Lower leg skin (tissue), 4 donors: ENCODE measurements around the gene VEGFD. TPM values are rescaled to one million over a fixed set of nuclear protein-coding genes. Genes with fewer than 3 reads are reported as not detected.
A peak's percentile ranks its signal among the peaks of the same experiment; 100 is the strongest.

Experiments
- DNase-seq, 2 donors: peaks; one replicate each; pipeline ENCODE4 v3.0.0-alpha.2; 2019; ENCODE audit warnings: low spot score in 2 of 2
- H3K4me3 ChIP-seq: fragments of 200-600 bp; sonication (generic); 2 replicates; pipeline ENCODE4 v1.5.1; 2017; ENCODE audit warnings: mild to moderate bottlenecking, low read depth; ENCODE audit not compliant: poor library complexity, severe bottlenecking
- CTCF ChIP-seq, 3 donors: fragments of 450-650 bp; IDR thresholded peaks; one replicate each; pipeline ENCODE4 v1.5.1; 2016; ENCODE audit warnings: antibody characterized with exemption in 3 of 3, mild to moderate bottlenecking in 3 of 3, moderate library complexity in 2 of 3
- POLR2A ChIP-seq, 2 donors: fragments of 450-650 bp; IDR thresholded peaks; one replicate each; pipeline ENCODE4 v1.6.1; 2016 to 2017; ENCODE audit warnings: antibody characterized with exemption in 2 of 2, mild to moderate bottlenecking in 1 of 2, moderate library complexity in 1 of 2
- WGBS, 2 donors: methylation state at CpG; one replicate each; pipeline ENCODE4 v1.1.5; 2018; 5-methylcytosine and 5-hydroxymethylcytosine counted together
- intact Hi-C: fragments of 100-400 bp; cut with DNase I; formaldehyde crosslinking; loops from one replicate; pipeline ENCODE4 v1.15.0; 2023; ENCODE audit warnings: low total_unique reads
- total RNA-seq, 4 donors: library from RNA; depleted of rRNA; stranded (reverse); fragments of >200 nt; gene quantifications; one replicate each; pipeline ENCODE4 v1.1.0, GENCODE V29; 2016

VEGFD gene
- total RNA-seq, 4 donors from 2014 or later = 1.5 to 1.8 TPM; not detected in 2

GRCh38 chrX:15335135-15336022 lies 48.8 kb downstream of the VEGFD start, which contains the start of gene PIGA:
PIGA (minus strand) TSS chrX:15335523; CDS start chrX:15331930, 3,593 bp downstream.
- intact Hi-C loops = no loop called here
- DNase-seq = peak; percentile 93 to 98
- 1 to 37% methylated on average over 34 to 64 of the region's 72 CpGs for WGBS, 2 donors
- TF ChIP-seq CTCF (IDR thresholded peaks at IDR 0.05) (no peak), POLR2A (IDR thresholded peaks at IDR 0.05) (no peak)
- peak within 1 kb of the TSS; percentile 55 for H3K4me3 ChIP-seq

DNA sequence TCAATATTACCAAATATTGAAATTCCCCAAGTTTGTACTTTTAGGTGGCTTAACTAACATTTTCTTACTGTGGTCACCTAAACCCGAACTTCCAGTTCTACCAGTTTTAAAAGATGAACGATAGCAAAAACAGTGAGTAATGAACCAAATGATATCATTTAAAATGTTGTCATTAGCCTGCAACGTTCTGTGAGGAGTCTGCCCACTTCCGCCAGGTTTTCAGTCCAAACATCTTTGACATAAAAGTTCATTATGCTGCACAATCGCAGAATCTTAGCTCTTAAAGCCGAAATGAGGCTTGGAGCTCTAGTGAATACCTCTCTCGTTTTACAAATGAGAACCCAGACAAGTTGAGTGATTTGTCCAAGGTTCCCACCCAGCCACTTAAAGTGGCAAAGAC lies 49.7 kb downstream of the VEGFD start:
- H3K4me3 ChIP-seq = peak overlapping the region; percentile 55
- WGBS, 2 donors = 9 to 50% methylated on average over 7 of the region's 7 CpGs
- intact Hi-C loops = no loop called here
- TF ChIP-seq CTCF (IDR thresholded peaks at IDR 0.05) (no peak), POLR2A (IDR thresholded peaks at IDR 0.05) (no peak)
- DNase-seq = no peak

- 12 to 37% methylated on average over 2 of the region's 2 CpGs for WGBS, 2 donors
- H3K4me3 ChIP-seq = no peak overlapping the region
- no peak for DNase-seq
- TF ChIP-seq CTCF (IDR thresholded peaks at IDR 0.05) (no peak), POLR2A (IDR thresholded peaks at IDR 0.05) (no peak)
- intact Hi-C loops = no loop called here
Observed at GRCh38 chrX:15328821-15329220, 55.4 kb downstream of the VEGFD start.

GRCh38 chrX:15328131-15328530 lies 56.1 kb downstream of the VEGFD start:
- H3K4me3 ChIP-seq = no peak overlapping the region
- 55 to 57% methylated on average over 3 of the region's 3 CpGs for WGBS, 2 donors
- DNase-seq = no peak
- intact Hi-C loops = no loop called here
- TF ChIP-seq CTCF (IDR thresholded peaks at IDR 0.05) (no peak), POLR2A (IDR thresholded peaks at IDR 0.05) (no peak)

DNA sequence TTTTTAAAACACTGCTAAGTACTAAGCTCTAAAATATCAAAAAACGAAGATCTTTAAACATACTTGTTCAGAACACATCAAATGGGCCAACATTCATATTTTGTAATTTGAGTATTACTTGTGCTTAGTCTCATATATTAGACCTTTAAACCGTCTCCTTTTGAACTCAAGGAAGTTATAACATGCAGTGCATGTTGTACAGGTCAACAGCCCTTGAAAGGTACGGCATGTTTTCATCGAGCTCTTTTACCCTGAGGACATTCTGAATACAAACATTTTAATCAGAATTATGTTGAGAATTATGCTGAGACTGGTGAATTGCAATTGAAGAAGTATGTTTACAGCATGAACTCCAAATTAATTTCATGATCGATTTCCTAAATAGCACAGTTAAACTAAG lies 61.7 kb downstream of the VEGFD start:
- TF ChIP-seq CTCF (IDR thresholded peaks at IDR 0.05) (no peak), POLR2A (IDR thresholded peaks at IDR 0.05) (no peak)
- 78 to 82% methylated on average over 5 of the region's 5 CpGs for WGBS, 2 donors
- intact Hi-C loops = no loop called here
- H3K4me3 ChIP-seq = no peak overlapping the region
- DNase-seq = no peak
